GM15510 (cell line): Measurements from ENCODE around the gene INPP5A.

Experiments
- POLR2A ChIP-seq: IDR thresholded peaks from 3 replicates; pipeline ENCODE4 v1.6.1; 2011; ENCODE audit warnings: borderline replicate concordance; ENCODE audit not compliant: insufficient read length; ENCODE audit errors: extremely low read depth

INPP5A gene

DNA sequence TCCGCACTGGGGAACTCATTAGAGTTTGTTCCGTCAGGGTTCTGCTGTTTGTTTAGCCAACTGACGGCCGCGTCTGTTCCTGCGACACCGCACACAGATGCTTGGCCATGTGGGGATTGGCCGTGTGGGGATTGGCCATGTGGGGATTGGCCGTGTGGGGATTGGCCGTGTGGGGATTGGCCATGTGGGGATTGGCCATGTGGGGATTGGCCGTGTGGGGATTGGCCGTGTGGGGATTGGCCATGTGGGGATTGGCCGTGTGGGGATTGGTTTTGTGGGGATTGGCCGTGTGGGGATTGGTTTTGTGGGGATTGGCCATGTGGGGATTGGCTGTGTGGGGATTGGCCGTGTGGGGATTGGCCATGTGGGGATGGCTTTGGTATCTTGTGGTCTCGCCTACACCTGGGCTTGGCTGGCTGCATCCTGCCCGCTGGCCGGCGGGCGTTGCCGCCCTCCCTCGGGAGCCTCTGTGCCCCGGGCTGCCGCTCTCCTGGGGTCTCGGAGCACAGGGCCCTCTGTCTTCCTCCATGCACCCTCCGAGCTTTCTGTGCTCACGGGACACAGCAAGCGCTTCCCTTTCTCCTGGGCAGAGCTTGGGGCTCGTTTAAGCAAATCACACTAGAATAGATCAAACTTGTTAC, 185.9 kb downstream of the INPP5A start:
- TF ChIP-seq POLR2A = no peak

- no peak for TF ChIP-seq POLR2A
These were observed 186.9 kb downstream of the INPP5A start for GRCh38 chr10:132724446-132724845.

DNA sequence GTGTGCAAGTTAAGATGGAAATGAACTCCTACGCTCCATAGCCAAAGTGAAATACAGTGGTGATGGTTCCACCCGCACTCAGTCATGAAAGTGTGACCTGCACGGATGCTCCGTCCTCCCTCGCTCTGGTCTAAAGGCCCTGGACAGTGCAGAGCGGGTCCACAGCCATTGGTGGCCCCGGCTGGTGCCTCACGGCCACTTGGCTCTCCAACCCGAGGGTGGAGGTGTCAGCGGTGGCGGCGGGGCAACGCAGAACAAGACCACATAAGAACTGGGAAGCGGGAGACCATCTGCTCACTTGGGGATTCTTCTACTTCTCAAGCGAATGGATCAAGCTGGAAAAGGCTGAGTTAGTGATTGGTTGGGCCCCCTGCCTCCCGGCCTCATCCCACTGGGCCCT, 187.6 kb downstream of the INPP5A start:
- TF ChIP-seq POLR2A = no peak

DNA sequence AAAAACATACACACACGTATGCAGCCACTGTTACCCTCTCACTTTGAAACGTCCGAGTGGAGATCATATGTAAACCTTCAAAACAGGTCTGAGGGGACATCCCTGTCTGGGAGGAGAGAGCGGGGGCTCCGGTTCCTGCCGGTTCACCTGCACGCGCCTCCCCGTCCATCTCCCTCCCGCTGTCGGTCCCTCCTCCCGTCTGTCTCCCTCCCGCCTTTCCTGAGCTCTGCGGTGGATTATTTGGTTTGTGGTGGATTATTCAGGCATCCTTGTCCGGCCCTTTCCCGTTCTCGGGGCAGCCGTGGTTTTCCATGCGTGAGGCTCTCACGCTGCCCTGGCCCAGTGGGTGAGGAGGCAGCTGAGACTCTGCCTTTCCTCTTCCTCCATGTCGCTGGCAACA, 188.6 kb downstream of the INPP5A start:
- no peak for TF ChIP-seq POLR2A

DNA sequence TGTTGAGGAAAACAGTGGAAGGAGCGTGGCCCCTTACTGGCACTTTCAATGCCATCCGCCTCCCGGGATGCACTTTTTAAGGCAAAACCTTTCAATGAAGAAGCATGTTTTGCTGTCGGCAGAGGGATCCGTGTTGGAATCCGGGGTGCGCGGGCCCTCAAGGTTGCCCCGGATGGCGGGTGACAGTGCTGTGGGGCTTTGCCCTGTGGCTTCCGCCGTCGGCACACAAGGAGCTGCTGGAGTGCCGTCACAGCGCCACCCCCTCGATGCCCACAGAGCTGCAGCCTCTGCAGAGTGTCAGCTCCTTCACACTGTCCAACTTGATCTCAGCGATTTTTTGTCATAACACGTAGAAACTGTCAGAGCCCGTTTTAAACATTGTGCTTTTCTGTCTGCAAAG, 189.4 kb downstream of the INPP5A start:
- TF ChIP-seq POLR2A = no peak

DNA sequence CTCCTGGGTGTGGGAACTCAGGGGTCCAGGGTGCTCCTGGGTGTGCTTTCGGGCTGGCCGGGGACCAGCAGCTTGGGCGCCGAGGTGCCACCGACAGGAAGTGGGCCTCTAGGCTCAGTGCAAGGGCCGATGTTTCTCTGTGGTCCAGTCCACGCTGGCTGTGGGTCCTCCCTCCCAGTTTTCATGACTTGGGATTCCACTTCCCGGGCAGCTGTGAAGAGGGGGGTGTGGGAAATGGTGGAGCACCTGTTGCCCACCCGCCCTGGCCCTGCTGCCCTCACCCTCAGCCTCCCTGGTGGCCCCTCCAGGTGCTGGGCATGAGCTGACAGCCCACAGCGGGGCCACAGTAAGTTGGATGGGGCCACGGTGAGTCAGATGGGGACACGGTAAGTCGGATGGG, 189.8 kb downstream of the INPP5A start:
- no peak for TF ChIP-seq POLR2A

DNA sequence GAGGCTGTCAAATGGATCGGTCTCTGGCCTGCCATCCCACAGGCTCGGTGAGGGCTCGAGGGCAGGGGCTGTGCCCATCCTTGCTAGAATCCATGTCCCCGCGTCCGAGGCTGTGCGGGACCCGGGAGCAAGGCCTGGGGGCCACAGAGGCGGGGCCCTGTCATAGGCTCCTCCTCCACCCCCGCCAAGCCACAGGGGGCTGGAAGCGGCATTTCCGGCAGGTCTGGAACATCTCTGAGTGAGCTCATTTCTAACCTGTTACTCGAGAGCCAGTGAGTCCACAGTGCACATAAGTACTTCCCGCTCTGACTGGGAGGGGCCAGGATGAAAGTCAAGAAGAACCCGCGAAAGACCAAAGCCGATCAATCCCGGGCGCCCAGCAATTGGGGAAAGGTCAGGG, 190.7 kb downstream of the INPP5A start:
- no peak for TF ChIP-seq POLR2A

DNA sequence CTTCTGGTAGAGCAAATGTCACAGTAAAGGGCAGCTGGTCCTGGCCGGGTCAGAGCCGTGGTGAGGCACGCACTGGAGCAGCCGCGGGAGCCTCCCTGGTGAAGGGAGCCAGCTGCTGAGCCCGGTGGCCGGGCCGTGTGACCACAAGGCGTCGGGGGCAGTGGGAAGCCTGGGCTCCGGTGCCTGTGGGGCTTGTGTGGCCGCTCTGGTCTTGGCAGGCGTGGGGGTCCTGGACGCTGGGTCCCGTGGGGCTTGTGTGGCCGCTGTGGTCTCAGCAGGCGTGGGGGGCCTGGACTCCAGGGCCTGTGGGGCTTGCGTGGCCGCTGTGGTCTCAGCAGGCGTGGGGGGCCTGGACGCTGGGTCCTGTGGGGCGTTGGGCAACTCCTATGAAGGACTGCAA, 191.2 kb downstream of the INPP5A start:
- TF ChIP-seq POLR2A = no peak

DNA sequence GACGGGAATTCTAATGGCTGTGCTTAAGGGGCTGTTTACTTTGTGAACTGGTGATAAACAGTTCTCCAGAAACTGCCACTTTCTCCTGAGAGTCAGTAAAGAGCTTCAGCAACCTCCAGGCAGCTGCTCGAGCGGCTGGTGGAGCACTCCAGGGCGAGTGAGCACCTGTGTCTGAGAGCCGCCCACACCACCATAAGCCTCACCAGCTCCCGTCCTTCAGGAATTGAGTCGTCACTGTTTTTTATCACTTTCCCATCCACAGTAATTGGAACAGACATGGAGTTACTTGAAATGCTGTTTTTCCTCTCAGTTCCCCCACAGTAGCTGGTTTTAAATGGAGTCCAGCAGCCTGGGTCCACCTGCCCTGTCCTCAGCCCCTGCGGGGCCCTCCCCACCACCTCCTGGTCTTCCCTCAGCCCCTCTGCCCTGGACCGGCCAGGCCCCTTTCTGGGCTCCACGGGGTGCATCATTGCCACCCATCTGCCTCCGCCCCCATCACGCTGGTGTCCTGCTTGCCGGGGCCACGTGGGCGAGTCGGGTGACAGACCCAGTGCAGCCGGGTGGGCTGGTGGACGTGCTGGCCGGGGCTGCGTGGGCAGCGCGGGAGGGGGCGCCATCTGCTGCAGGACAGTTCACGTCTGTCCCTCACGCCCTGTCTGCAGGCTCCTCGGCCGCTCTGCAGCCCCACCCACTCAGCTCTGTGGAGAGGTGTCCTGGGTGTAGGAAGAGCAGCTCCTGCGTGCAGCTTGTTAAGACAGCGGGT, 192.4 kb downstream of the INPP5A start:
- no peak for TF ChIP-seq POLR2A

GRCh38 chr10:132730573-132730953, 193.0 kb downstream of the INPP5A start:
- TF ChIP-seq POLR2A = no peak

DNA sequence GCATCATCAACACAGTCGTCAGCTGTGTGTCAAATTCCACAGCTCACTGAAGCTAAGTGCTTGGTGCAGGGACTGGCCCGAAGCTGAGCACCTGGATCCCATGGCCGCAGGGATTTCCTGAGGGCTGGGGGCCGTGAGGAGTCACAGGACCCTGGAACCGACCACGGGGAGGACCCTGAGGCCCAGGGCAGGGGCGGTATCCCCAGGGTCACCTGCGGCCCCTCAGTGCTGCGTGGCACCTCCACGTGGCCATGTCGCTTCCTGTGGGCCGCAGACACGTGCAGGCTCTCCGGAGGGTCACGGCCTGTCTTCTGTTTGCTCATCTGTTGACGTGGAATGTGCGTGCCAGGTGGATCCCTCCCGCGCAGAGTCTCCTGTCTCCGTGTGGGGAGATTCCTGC, 194.9 kb downstream of the INPP5A start:
- TF ChIP-seq POLR2A = no peak

DNA sequence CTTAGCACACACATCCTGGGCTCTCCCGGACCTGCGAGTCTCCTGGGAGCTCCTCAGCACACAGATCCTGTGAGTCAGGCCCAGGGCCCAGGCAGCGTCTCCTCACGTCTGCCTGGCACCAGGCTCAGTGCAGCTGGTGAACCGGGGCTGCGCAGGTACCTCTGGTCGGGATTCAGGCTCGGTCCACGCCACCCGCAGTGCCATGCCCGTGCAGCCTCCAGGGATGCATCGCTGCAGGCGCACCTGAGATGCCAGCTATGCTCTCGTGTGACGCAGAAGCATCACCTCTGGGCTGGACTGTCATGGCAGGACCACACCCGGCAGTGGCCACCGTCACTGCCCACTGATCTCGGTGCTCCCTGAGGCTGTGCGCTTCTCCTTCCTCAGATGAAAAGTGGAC, 196.3 kb downstream of the INPP5A start:
- no peak for TF ChIP-seq POLR2A

DNA sequence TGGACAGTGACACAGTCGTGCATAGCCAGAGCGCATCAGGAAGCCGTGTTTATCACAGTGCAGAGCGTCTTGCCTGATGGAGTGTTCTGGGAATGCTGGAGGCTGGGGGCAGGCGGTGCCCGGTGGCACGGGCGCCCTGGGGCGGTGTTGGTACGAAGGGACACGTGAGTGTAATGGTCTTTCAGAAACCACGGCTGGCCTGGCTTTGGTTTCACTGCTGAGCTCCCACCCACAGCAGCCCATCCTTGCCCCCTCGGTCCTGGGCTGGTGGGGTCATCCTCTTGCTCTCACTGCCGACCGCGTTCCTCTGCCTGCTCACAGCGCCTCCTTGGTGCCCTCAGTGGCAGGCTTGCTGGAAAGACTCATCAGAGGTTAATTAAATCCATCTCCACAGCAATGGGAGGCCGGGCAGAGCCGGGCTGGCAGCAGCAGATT, 197.8 kb downstream of the INPP5A start:
- TF ChIP-seq POLR2A = no peak

DNA sequence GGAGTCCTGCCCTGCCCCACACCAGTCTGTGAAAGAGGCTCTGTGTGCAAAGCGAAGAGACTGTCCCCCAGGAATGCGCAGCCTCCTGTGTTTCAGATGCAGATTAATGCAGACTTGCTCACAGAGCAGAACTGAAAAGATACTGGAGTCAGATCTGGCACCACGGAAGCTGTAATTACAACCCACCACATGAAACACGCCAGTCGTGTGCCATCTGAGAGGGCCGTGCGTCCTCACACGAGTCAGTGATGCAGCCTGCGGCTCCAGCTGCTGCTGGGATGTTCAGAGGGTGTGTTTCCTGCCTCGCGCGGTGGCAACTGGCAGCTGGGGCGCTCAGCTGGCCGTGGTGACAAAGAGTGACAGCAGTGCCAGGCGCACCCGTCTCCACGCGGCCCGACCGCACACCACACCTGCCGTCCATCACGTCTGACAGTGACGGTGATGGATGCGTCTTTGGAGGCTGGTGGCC, 198.4 kb downstream of the INPP5A start:
- TF ChIP-seq POLR2A = no peak

GRCh38 chr10:132737390-132738048, 199.9 kb downstream of the INPP5A start:
- no peak for TF ChIP-seq POLR2A

GRCh38 chr10:132738454-132739224, 201.1 kb downstream of the INPP5A start:
- no peak for TF ChIP-seq POLR2A

DNA sequence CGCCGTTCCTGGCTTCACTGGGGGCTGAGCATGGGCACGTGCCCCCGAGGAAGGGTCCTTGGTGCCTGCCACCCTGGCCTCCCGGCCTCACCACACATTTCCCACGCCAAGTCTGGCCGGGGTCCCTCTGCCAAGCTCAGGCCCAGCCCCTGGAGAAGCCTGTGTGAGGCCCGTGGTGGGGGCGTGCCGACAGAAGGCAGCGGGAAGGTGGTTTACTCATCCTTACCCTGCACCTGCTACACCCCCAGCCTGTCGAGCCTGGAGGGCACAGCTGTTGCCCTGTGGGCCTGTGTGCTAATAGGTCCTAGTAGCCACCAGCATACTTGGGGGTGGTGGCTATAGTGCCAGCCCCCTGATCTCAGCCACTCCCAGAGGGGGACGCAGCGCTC, 201.6 kb downstream of the INPP5A start:
- no peak for TF ChIP-seq POLR2A
